Astrocyte (in vitro differentiated cells and primary cell): ENCODE results near the gene TNFRSF18.

Experiments used
- EZH2 ChIP-seq: IDR thresholded peaks from 2 replicates; pipeline ENCODE4 v1.6.1; 2012; ENCODE audit warnings: mild to moderate bottlenecking, low read length, inconsistent platforms; ENCODE audit not compliant: insufficient read depth
- TF ChIP-seq, protein P1 (sequence below): IDR thresholded peaks from 2 replicates; pipeline ENCODE4 v1.5.1; 2011; ENCODE audit warnings: low read depth, mild to moderate bottlenecking, inconsistent platforms, low read length, moderate library complexity; ENCODE audit not compliant: insufficient read depth

- TF ChIP-seq, protein P1, sequence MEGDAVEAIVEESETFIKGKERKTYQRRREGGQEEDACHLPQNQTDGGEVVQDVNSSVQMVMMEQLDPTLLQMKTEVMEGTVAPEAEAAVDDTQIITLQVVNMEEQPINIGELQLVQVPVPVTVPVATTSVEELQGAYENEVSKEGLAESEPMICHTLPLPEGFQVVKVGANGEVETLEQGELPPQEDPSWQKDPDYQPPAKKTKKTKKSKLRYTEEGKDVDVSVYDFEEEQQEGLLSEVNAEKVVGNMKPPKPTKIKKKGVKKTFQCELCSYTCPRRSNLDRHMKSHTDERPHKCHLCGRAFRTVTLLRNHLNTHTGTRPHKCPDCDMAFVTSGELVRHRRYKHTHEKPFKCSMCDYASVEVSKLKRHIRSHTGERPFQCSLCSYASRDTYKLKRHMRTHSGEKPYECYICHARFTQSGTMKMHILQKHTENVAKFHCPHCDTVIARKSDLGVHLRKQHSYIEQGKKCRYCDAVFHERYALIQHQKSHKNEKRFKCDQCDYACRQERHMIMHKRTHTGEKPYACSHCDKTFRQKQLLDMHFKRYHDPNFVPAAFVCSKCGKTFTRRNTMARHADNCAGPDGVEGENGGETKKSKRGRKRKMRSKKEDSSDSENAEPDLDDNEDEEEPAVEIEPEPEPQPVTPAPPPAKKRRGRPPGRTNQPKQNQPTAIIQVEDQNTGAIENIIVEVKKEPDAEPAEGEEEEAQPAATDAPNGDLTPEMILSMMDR, result no peak
- no peak for TF ChIP-seq EZH2
Measured at GRCh38 chr1:1204998-1205768, 1.2 kb downstream of the TNFRSF18 start.
